ENCODE results near the gene LPP.

GRCh38 chr3:188452158-188452772 is 298.3 kb downstream of the LPP start:
- TF ChIP-seq CTCF (optimal IDR thresholded peaks at IDR 0.05 in 1 of 3, IDR thresholded peaks at IDR 0.05 in 1 of 3, conservative IDR thresholded peaks at IDR 0.05 in 1 of 3; ENCODE audit: extremely low read depth in 1 of 3, insufficient read depth in 2 of 3, low read length in 3 of 3), result no peak
- TF ChIP-seq EZH2 (IDR thresholded peaks at IDR 0.05; ENCODE audit: low read length), result no peak

Measured in keratinocyte (primary cell).